LHCN-M2 (cell line): Measurements from ENCODE around the gene ZNF362. TPM values are rescaled to one million over a fixed set of nuclear protein-coding genes. Genes with fewer than 3 reads are reported as not detected.
"Not testable (repeated sequence)": the region's sequence is repeated elsewhere in the genome, so short reads cannot be mapped to it uniquely, and the experiment has no call there.

ENCODE experiments used
- DNase-seq: peaks from one replicate; pipeline ENCODE4 v3.0.0-alpha.2; 2012; ENCODE audit warnings: low read depth
- polyA plus RNA-seq: library from polyadenylated mRNA; unstranded; fragments of >200 nt; gene quantifications from one replicate; pipeline ENCODE4 v1.2.1, GENCODE V29; 2012; ENCODE audit warnings: missing spikeins
- total RNA-seq: library from RNA; depleted of rRNA; stranded (reverse); fragments of >200 nt; gene quantifications from 2 replicates; pipeline ENCODE4 v1.2.3, GENCODE V29; 2014; rRNA removed

ZNF362 gene
- total RNA-seq, result 15.7 and 18.6 TPM in 2 replicates
- polyA plus RNA-seq, result 15.7 TPM

DNA sequence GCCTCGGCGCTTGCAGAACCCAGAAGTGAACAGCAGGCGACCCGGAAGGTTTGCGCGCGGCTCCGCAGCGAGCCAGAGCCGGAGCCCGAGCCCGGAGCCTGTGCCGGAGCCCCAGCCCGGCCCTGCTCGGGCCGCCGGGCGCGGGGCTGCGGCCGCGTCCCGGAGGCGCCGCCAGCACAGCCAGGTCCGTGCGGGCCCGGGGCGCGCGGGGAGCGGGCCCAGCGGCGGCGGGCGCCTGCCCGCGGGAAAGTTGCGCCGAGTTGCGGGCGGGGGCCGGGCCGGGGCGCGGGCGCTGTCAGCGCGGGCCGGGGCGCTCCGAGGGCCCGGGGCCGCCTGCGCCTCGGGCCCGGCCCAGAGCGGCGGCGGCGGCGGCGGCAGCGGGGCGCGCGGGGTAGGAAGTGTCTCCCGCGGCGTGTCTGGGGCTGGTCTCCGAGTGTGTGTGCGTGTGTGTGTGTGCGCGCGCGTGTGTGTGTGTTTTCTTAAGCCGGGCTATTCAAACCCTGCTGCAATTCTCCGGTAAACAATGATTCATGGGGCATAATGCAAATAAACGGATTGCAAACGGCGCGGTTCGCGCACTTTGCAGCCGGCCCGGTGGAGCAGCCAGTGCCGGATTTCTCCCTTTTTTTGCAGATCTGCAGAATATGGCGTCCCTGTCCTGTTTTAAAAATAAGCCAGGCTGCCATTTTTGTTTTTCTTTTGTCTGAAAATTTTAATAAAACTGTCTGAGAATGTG is at the start of gene ZNF362:
ZNF362 (plus strand) TSS at position 22 of the 736 bp plus-strand sequence. CDS start 14,083 bp downstream, outside the sequence.
- peak; percentile 74 for DNase-seq

DNA sequence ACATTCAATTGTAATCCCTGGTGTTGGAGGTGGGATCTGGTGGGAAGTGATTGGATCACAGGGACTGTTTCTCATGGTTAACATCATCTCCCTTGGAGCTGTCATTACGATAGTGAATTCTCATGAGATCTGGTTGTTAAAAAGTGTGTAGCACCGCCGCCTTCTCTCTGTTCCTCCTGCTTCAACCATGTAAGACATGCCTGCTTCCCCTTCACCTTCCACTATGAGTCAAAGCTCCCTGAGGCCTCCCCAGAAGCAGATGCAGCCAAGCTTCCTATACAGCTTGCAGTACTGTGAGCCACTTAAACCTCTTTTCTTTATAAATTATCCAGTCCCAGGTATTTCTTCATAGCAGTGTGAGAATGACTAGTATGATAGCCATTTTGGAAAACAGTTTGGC is 44.3 kb upstream of the ZNF362 start:
- no peak for DNase-seq

DNA sequence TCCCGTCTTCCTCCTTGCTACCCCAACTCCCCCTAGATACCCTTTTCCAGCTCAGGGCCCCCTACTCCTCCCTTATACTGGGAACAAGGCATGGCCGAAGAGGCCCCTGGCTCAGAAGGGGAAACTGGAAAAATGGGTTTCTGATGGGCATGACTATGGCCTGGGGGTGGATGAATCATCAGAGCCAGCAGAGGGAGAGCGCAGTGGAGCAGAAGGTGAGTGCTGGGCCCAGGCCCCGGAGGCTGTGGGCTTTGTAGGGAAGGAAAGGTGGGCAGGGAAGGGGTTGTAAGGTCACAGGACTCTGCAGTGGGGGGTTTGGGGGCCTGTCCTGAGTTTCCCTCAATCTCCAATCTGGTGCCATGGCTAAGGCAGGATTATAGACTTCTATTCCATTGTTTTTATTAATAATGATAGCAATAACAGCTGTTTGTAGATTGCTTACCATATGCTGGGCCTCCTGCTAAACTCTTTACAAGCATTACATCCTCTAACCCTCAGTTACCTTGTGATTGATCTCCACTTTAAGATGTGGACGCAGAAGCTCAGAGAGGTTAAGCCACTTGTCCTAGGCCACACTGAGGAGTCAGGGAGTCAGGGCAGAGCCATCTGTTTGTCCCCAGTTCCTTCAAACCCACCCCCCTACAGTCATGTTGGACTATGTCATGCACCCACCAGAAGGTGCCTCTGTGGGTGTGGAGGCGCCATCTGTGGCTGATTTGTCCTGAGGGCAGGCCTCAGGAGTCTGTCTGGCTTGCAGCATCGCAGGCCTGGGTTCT is 36.2 kb upstream of the ZNF362 start:
- DNase-seq, result no peak

- DNase-seq, result no peak
Observed at GRCh38 chr1:33220676-33221384, 35.5 kb upstream of the ZNF362 start.

DNA sequence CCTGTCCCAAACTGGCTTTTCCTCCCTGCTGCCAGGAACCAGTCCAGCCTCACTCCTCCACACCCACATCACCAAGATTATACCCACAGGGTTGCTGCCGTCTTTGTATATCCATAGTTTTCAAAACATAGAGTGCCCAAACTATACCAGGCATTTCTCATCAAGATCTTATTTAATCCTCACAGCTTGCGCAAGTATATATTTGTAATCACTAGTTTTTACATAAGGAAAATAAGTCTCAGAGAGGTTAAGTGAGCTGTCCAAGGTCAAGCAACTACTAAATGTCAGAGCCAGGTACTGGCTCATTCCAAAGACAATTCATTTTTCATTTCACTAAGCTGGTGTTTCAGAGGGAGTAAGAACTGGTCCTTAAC is 34.9 kb upstream of the ZNF362 start:
- DNase-seq, result no peak

- DNase-seq, result no peak
Observed at GRCh38 chr1:33222381-33222780, 33.9 kb upstream of the ZNF362 start.

DNA sequence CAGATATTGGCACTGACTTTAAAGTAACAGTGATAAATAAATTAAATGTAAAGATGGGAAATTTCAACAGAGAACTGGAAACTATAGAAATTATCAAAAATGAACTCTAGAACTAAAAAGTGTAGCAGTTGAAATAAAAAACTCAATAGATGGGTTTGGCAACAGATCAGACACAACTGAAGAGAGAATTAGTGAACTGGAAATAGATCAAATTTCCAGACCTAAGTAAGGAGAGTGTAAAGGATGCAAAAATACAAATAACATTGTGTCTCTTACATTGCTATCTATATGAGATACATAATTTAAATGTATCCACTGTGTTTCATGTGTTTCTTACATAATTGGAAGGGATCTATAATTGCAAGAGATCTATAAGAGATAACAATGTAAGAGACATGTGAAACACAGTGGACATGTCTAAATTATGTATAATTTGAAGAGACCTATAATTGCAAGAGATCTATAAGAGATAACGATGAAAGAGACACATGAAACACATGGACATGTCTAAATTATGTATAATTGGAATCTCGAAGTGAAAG is 32.1 kb upstream of the ZNF362 start:
- DNase-seq, result no peak

DNA sequence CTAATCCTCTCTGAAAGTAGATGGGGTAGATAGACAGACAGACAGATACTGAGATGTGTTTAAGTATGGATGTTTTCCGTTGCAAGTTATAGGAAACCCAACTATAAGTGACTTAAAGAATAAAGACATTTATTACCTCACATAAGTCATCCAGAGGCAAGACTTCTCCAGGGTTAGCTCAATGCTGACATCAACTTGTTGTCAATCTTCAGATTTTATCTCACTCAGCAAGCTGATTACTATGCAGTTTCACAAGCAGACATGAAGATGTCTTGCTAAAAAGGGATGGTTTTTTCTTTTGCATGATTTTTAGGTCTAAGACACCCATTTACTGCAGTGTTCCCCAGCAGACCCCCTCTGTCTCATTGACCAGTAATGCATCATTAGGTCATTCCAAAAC is 30.7 kb upstream of the ZNF362 start:
- DNase-seq, result no peak

DNA sequence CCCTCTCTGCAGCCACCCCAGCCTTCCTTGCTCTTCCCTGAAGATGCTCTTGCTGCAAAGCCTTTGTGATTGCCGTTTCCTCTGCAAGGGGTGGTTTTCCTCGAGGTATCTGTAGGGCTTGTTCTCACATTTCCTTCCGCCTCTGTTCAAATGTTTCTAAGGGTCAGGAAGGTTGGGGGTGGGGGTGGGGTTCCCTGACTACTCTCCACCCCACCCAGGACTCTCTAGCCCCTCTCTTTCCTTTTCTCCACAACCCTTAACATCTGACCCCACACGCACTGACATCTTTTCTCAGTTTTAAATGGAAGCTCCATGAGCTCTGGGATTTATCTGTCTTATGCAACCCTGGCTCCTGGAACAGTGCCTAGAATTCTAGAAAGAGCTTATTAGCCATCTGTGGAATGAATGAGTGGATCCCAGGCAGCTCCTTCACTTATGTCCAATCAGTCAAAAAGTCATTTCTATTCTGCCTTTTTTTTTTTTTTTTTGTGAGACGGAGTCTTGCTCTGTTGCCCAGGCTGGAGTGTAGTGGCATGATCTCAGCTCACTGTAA is 27.3 kb upstream of the ZNF362 start:
- peak; percentile 81 for DNase-seq

GRCh38 chr1:33231166-33231565 is 25.1 kb upstream of the ZNF362 start:
- DNase-seq, result no peak

GRCh38 chr1:33232716-33233115 is 23.6 kb upstream of the ZNF362 start:
- no peak for DNase-seq

- no peak for DNase-seq
Observed at GRCh38 chr1:33234131-33234530, 22.2 kb upstream of the ZNF362 start.

GRCh38 chr1:33234588-33234990 is 21.7 kb upstream of the ZNF362 start:
- no peak for DNase-seq

GRCh38 chr1:33235521-33235920 is 20.8 kb upstream of the ZNF362 start:
- DNase-seq, result no peak

DNA sequence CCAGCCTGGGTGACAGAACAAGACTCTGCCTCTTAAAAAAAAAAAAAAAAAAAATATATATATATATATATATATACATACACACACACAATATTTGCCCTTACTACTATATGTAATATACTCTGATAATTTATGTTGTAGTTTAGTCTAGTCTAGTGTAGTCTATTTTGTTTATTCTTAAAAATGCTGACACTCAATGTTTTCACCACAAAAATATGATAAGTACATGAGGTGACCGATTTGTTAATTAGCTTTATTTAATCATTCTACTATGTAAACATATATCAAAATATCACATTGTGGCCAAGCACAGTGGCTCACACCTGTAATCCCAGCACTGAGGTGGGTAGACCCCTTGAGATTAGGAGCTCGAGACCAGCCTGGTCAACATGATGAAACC is 19.8 kb upstream of the ZNF362 start:
- no peak for DNase-seq

DNA sequence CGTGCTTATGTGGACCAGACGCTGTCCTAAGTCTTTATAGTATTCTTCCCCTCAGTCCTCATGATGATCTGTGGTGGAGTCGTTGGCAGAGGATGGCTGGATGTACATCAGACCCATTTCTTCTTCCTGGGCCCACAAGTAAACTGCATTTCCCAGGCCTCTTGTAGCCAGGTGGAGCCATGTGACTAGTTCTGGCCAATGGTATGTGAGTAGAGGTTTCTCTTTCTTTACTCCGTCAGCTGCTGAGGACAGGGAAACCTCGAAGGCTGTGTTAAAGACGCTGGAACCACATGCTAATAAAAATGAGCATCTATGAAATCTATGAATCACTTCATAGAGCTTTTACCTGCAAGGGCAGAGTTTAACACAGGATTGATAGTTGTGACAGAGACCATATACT is 18.7 kb upstream of the ZNF362 start:
- no peak for DNase-seq

- DNase-seq, result not testable (repeated sequence)
Observed at GRCh38 chr1:33238194-33238724, 18.0 kb upstream of the ZNF362 start.

DNA sequence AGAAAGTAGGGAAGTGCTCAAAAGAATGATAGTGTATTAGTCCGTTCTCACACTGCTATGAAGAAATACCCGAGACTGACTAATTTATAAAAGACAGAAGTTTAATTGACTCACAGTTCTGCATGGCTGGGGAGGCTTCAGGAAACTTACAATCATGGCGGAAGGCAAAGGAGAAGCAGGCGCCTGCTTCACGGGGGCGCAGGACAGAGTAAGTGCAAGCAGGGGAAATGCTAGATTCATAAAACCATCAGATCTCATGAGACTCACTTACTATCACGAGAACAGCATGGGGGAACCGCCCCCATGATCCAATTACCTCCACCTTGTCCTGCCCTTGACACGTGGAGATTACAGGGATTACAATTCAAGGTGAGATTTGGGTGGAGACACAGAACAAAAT is 16.9 kb upstream of the ZNF362 start:
- not testable (repeated sequence) for DNase-seq

DNA sequence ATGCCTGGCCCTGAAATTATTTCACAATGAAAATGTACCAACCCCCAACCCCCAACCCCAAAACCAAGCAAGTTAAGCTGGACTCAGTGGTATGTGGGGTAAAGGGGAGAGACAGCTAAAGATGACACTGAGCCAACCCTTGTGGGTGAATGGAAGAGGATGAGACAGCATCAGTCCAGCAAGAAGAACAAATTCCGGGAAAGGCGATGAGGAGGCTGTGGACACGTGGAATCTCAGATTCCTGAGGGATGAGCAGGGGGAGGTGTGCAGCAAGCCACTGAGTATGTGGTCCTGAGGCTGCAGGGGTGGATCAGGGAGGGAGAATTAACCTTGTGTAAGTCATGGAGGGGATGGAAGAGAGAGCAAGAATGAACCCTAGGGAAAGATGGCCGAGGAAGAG is 14.4 kb upstream of the ZNF362 start:
- no peak for DNase-seq

DNA sequence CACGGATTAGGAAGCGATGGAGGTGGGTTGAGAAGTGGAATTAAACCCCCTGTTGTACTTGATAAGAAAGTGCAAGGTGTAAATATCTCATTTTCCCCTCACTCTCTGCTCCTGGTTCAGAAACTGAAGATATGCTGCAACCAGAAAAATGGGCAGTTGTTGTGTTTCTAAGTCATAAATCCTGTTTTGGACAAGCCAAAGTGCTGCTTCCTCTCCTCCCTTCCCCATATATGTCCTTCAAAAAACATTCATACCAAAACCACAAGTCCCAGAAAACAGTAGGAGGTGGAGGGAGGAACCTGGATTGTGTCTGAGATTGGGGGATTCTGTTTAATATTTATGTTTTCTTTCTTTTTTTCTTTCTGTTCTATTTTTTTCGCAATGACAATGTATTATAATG is 13.6 kb upstream of the ZNF362 start:
- DNase-seq, result no peak

GRCh38 chr1:33244143-33244808 is 12.0 kb upstream of the ZNF362 start:
- DNase-seq, result no peak
